NOMO-1 treated with DMSO at 0.1 percent for 48 hours (cell line): ENCODE data around the gene KL.
A peak's percentile ranks its signal among the peaks of the same experiment; 100 is the strongest.

Source experiments
- DNase-seq: peaks from one replicate; lab custom pipeline; 2025; ENCODE audit not compliant: unreplicated experiment; lab: John Stamatoyannopoulos, UW

The KL gene

GRCh38 chr13:33033986-33034385 lies 17.8 kb downstream of the KL start:
- DNase-seq = no peak

GRCh38 chr13:33034882-33035520 lies 18.8 kb downstream of the KL start:
- peak; percentile 88 for DNase-seq

- DNase-seq = no peak
These were observed 21.4 kb downstream of the KL start for GRCh38 chr13:33037673-33038072.

GRCh38 chr13:33040090-33040489 lies 23.9 kb downstream of the KL start:
- no peak for DNase-seq

- DNase-seq = no peak
These were observed 29.8 kb downstream of the KL start for GRCh38 chr13:33045851-33046592.

GRCh38 chr13:33050161-33050560 lies 33.9 kb downstream of the KL start:
- DNase-seq = no peak

- no peak for DNase-seq
These were observed 35.4 kb downstream of the KL start for GRCh38 chr13:33051632-33052031.

- no peak for DNase-seq
These were observed 36.5 kb downstream of the KL start for GRCh38 chr13:33052506-33053280.

GRCh38 chr13:33053397-33054066 lies 37.3 kb downstream of the KL start:
- no peak for DNase-seq

GRCh38 chr13:33057019-33057780 lies 41.0 kb downstream of the KL start:
- no peak for DNase-seq

- DNase-seq = no peak
These were observed 42.6 kb downstream of the KL start for GRCh38 chr13:33058776-33059327.

GRCh38 chr13:33060815-33061214 lies 44.6 kb downstream of the KL start:
- no peak for DNase-seq

- no peak for DNase-seq
These were observed 50.1 kb downstream of the KL start for GRCh38 chr13:33066329-33066728.

GRCh38 chr13:33069365-33069764 lies 53.1 kb downstream of the KL start:
- DNase-seq = peak; percentile 15

- no peak for DNase-seq
These were observed 54.5 kb downstream of the KL start for GRCh38 chr13:33070713-33071112.

GRCh38 chr13:33072282-33072681 lies 56.1 kb downstream of the KL start:
- DNase-seq = no peak

GRCh38 chr13:33072759-33073158 lies 56.5 kb downstream of the KL start:
- DNase-seq = no peak

GRCh38 chr13:33073338-33073737 lies 57.1 kb downstream of the KL start:
- DNase-seq = no peak

GRCh38 chr13:33076001-33076992 lies 60.1 kb downstream of the KL start:
- no peak for DNase-seq
